ENCODE data around the gene LBH. TPM values are rescaled to one million over a fixed set of nuclear protein-coding genes. Genes with fewer than 3 reads are reported as not detected.

Gene LBH
- 100 to 1,000 TPM; 104 to 206 (median 126) TPM for total RNA-seq

DNA sequence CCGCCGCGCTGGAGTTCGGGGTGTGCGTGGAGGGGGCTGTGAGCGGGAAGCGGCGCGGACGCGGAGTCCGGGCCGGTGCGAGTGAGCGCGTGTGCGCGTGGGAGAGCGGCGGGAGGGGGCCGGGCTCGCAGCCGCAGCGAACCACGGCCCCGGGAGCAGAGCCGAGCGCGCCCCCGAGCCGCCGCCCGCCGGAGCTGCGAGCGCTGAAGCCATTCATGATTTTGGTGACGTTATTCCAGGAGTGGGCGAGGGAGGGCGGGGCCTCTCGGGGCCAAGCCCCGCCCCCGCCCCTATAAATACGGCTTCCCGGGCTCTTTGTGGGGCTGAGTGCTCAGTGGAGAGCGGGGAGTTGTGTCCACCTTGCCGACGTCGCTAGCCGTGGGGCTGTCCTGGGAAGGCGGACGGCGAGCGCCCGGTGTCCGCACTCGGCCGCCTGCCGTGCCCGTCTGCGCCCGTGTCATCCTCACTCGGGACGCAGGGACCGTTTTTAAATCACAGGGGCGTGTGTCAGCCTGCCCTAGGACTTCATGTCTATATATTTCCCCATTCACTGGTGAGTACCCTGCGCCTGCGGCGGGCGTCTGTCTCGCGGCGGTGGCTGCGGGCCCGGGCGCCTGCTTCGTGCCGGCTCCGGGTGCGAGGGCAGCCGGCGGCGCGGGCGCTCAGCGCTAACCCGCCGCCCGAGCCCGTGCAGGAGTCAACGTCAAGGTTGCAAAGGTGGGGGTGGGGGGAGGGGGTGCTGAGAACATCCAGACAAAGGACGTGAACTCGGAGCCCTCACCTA, at the start of gene LBH:
TSS of gene LBH (plus strand) at position 323 of the 784 bp plus-strand sequence. CDS start at position 528, 205 bp downstream.
- intact Hi-C loops (cut with DNase I) = loop anchor here (10.0 kb wide), 1 partner anchor 113 kb away; no protein-coding TSS in a partner anchor
- TF ChIP-seq POLR2A (IDR thresholded peaks at IDR 0.05) = peak; percentile 99 to 100
- TF ChIP-seq, protein P1, sequence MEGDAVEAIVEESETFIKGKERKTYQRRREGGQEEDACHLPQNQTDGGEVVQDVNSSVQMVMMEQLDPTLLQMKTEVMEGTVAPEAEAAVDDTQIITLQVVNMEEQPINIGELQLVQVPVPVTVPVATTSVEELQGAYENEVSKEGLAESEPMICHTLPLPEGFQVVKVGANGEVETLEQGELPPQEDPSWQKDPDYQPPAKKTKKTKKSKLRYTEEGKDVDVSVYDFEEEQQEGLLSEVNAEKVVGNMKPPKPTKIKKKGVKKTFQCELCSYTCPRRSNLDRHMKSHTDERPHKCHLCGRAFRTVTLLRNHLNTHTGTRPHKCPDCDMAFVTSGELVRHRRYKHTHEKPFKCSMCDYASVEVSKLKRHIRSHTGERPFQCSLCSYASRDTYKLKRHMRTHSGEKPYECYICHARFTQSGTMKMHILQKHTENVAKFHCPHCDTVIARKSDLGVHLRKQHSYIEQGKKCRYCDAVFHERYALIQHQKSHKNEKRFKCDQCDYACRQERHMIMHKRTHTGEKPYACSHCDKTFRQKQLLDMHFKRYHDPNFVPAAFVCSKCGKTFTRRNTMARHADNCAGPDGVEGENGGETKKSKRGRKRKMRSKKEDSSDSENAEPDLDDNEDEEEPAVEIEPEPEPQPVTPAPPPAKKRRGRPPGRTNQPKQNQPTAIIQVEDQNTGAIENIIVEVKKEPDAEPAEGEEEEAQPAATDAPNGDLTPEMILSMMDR (IDR thresholded peaks at IDR 0.05) = no peak
- peak within 1 kb of the TSS; percentile 96 to 99 (median 97) for H3K27ac ChIP-seq
- H3K27me3 ChIP-seq = no peaks in the 10 kb centered on the region
- 0% methylated on average over 70 of the region's 92 CpGs; no CpG with 5 or more reads in 1 of the 2 donors for WGBS, 2 donors
- H3K9me3 ChIP-seq = no peaks in the 10 kb centered on the region
- DNase-seq = peak; percentile 84 to 88
- H3K36me3 ChIP-seq = peaks cover under 1 to 16% of the 10 kb centered on the region in 2 donors
- peak within 1 kb of the TSS; percentile 80 to 95 (median 89) for H3K4me3 ChIP-seq (replicated peaks in 1 of 3)
- peaks cover 30 to 44% of the 10 kb centered on the region in 2 donors for H3K4me1 ChIP-seq

DNA sequence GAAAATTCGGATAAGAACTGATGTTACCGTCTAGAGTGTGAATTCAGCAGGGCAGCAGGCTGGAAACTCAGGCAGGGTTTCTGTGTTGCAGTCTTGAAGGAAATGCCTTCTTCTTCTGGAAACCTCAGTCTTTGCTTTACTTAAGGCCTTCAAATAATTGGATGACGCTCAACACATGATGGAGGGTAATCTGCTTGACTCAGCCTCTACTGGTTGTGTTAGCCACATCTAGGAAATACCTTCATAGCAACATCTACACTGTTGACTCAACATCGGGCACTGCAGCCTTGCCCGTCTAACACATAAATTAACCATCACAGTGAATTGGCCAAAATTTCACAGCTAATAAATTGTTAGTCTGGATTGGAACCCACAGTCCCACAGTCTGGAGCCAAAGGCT, 47.3 kb upstream of the LBH start:
- WGBS, 2 donors = 97% methylated on average over 5 of the region's 5 CpGs
- no peaks in the 10 kb centered on the region for H3K9me3 ChIP-seq
- no peaks in the 10 kb centered on the region for H3K27me3 ChIP-seq
- intact Hi-C loops (cut with DNase I) = no loop called here
- H3K4me1 ChIP-seq = peaks cover 0 to 9% of the 10 kb centered on the region in 2 donors
- no peak overlapping the region for H3K27ac ChIP-seq
- no peak overlapping the region for H3K4me3 ChIP-seq (replicated peaks in 1 of 3)
- no peaks in the 10 kb centered on the region for H3K36me3 ChIP-seq
- TF ChIP-seq POLR2A (IDR thresholded peaks at IDR 0.05) = no peak
- TF ChIP-seq, protein P1 (IDR thresholded peaks at IDR 0.05) = no peak
- DNase-seq = no peak

DNA sequence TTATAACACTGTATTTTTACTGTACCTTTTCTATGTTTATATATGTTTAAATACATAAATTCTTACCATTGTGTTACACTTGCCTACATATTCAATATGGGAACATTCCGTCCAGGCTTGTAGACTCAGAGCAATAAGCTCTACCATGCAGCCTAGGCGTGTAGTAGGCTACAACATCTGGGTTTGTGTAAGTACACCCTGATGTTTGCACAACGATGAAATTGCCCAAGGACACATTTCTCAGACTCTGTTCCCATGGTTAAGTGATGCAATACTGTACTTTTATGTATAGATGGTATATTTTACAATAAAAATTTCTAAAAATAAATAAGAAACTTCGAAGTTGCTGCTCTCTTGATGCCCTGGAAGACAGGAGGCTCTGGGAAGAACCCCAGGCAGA, 46.2 kb upstream of the LBH start:
- no peaks in the 10 kb centered on the region for H3K9me3 ChIP-seq

DNA sequence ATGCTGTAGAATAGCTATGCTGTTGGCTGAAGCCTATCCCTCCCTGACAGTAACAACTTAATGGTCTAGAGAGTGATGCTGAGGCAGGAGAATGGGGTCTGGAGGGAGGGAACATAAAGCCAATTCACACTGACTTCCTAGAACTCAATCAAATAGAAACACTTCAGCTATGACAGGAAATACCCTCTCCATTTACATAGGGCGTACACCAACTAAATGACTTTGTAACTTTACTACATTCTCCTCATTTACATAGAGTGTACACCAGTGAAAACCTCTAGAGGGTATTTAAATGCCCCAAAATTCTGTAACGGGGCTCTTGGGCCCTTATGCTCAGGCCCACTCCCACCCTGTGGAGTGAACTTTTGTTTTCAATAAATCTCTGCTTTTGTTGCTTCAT, 43.0 kb upstream of the LBH start:
- Histone ChIP-seq H3K27me3 (no peaks in the 10 kb centered on the region), H3K4me1 (no peaks in the 10 kb centered on the region), H3K9me3 (no peaks in the 10 kb centered on the region), H3K27ac (no peak overlapping the region), H3K36me3 (no peaks in the 10 kb centered on the region), H3K4me3 (replicated peaks in 1 of 3) (no peak overlapping the region)
- WGBS, 2 donors = 82 to 98% methylated on average over 2 of the region's 2 CpGs
- no peak for DNase-seq
- intact Hi-C loops (cut with DNase I) = no loop called here
- TF ChIP-seq POLR2A (IDR thresholded peaks at IDR 0.05) = no peak
- TF ChIP-seq, protein P1 (IDR thresholded peaks at IDR 0.05) = no peak

More for the DNA sequence above, 46.2 kb upstream of the LBH start:
- Histone ChIP-seq H3K36me3 (no peaks in the 10 kb centered on the region), H3K27me3 (no peaks in the 10 kb centered on the region), H3K4me1 (no peaks in the 10 kb centered on the region), H3K27ac (no peak overlapping the region), H3K4me3 (replicated peaks in 1 of 3) (no peak overlapping the region)
- WGBS, 2 donors = 85 to 90% methylated on average over 4 of the region's 4 CpGs
- no peak for TF ChIP-seq POLR2A (IDR thresholded peaks at IDR 0.05)
- TF ChIP-seq, protein P1 (IDR thresholded peaks at IDR 0.05) = no peak
- no peak for DNase-seq
- intact Hi-C loops (cut with DNase I) = no loop called here

DNA sequence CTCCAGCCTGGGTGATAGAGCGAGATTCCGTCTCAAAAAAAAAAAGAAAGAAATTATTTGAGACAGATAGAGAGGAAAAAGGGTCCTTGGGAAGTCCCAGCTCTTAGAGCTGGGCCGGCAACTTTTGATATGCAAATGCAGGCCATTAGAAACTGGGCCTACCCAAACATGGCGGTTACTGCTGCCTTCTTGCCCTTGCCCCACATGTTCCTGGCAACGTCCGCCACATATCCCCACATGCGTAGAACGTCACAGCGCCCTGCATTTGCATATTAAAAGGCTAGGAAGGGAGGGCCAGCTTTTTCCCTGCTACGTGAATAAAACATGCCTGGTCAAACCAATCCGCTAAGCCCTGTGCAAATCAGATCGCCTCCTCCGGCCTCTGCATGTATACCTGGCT, 40.7 kb upstream of the LBH start:
- H3K27ac ChIP-seq = no peak overlapping the region
- TF ChIP-seq POLR2A (IDR thresholded peaks at IDR 0.05) = no peak
- TF ChIP-seq, protein P1 (IDR thresholded peaks at IDR 0.05) = no peak
- no peak overlapping the region for H3K4me3 ChIP-seq (replicated peaks in 1 of 3)
- H3K4me1 ChIP-seq = no peaks in the 10 kb centered on the region
- 77 to 80% methylated on average over 13 of the region's 13 CpGs for WGBS, 2 donors
- no peaks in the 10 kb centered on the region for H3K27me3 ChIP-seq
- intact Hi-C loops (cut with DNase I) = loop anchor here (10.0 kb wide), 1 partner anchor 984 kb away; no protein-coding TSS in a partner anchor
- no peaks in the 10 kb centered on the region for H3K9me3 ChIP-seq
- H3K36me3 ChIP-seq = no peaks in the 10 kb centered on the region
- no peak for DNase-seq

All from thyroid gland (tissue), 4 donors.